ENCODE measurements around the gene RABL6.

Gene RABL6

DNA sequence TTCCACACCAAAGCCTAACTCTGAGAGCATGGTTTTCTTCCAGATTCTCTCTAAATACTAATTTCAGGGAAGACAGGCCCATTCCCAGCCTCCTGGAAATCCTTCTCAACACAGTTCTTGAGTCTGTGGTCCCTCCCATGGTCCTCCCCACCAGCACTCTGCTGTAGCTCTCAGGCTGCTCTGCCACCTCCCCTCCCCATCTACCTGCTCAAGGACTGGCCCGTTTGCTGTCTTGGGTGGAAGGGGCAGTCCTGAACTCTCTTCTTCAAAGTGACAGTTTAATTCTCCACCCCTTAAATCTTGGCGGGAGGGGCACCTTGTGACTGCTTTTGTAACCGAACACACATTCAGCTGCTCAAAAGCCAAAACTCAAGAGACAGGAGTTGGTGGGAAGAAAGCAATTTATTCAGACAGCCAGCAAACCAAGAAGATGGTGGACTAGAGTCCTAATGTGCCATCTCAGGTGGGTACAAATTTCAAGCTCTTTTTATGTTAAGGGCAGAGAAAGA is 35.8 kb upstream of the RABL6 start:
- TF ChIP-seq ZFX (IDR thresholded peaks at IDR 0.05) (no peak), CTCF (conservative IDR thresholded peaks at IDR 0.05) (no peak)
- H3K27ac ChIP-seq, result no peak overlapping the region

DNA sequence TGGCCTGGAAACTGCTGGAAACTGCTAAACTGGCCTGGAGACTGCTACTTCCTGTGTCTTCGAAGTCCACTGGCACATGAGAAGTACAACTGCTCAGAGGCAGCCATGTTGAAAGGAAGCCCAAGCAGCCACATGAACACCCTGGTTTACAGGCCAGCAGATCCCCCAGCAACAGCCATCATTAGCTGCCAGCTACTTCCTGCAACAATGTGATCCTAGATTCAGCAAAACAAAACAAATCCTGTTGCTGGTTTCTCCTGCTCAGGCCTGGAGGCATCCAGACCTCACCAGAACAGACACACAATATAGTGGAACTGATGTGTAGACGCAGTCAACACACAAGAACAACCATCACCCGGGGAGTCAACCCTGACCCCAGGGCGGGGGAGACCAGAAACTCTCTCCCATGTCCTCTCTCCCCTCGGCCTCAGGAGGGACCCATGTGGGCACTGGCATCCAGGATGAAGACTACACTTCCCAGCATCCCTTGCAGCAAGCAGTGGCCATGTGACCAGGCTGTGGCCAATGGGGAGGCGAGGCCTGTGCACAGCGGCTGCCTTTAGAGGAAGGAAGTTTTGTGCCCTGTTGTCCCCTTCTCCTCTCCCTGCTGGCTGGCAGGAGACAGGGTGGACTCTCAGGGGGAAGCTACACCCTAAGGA is 34.2 kb upstream of the RABL6 start:
- no peak overlapping the region for H3K27ac ChIP-seq
- TF ChIP-seq ZFX (IDR thresholded peaks at IDR 0.05), result no peak
- TF ChIP-seq CTCF (conservative IDR thresholded peaks at IDR 0.05), result no peak

GRCh38 chr9:136774416-136775045 is 33.2 kb upstream of the RABL6 start:
- no peak overlapping the region for H3K27ac ChIP-seq
- TF ChIP-seq ZFX (IDR thresholded peaks at IDR 0.05), result no peak
- no peak for TF ChIP-seq CTCF (conservative IDR thresholded peaks at IDR 0.05)

GRCh38 chr9:136775191-136775590 is 32.6 kb upstream of the RABL6 start:
- no peak overlapping the region for H3K27ac ChIP-seq
- TF ChIP-seq CTCF (conservative IDR thresholded peaks at IDR 0.05), result no peak
- no peak for TF ChIP-seq ZFX (IDR thresholded peaks at IDR 0.05)

GRCh38 chr9:136776947-136777346 is 30.8 kb upstream of the RABL6 start:
- TF ChIP-seq CTCF (conservative IDR thresholded peaks at IDR 0.05) (no peak), ZFX (IDR thresholded peaks at IDR 0.05) (no peak)
- no peak overlapping the region for H3K27ac ChIP-seq

GRCh38 chr9:136777359-136777758 is 30.4 kb upstream of the RABL6 start:
- H3K27ac ChIP-seq, result no peak overlapping the region

More at GRCh38 chr9:136777359-136777758, 30.4 kb upstream of the RABL6 start:
- TF ChIP-seq ZFX (IDR thresholded peaks at IDR 0.05) (no peak), CTCF (conservative IDR thresholded peaks at IDR 0.05) (no peak)

Data from C4-2B (cell line).